ENCODE data around the gene LIMD2.

DNA sequence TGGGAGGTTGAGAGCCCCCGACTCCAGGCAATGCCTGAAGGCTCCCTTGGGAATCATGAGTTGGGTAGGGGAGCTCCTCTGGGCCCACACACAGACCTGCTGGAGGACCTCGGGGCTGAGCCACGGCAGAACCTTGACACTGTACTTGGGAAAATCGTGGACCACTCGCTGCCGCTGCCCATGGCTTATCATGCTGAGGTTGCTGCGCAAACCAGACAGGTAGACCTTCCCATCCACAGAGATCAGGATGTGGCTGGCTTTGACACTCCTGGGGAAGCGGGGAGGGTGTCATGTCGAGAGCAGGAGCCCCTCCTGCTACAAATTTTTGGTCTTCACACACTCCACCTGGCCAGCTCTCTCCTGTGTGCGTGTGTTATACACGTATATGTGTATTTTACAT, 7.2 kb upstream of the LIMD2 start:
- TF ChIP-seq, protein P1, sequence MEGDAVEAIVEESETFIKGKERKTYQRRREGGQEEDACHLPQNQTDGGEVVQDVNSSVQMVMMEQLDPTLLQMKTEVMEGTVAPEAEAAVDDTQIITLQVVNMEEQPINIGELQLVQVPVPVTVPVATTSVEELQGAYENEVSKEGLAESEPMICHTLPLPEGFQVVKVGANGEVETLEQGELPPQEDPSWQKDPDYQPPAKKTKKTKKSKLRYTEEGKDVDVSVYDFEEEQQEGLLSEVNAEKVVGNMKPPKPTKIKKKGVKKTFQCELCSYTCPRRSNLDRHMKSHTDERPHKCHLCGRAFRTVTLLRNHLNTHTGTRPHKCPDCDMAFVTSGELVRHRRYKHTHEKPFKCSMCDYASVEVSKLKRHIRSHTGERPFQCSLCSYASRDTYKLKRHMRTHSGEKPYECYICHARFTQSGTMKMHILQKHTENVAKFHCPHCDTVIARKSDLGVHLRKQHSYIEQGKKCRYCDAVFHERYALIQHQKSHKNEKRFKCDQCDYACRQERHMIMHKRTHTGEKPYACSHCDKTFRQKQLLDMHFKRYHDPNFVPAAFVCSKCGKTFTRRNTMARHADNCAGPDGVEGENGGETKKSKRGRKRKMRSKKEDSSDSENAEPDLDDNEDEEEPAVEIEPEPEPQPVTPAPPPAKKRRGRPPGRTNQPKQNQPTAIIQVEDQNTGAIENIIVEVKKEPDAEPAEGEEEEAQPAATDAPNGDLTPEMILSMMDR (conservative IDR thresholded peaks at IDR 0.05; ENCODE audit: low read depth, low read length), result no peak
- TF ChIP-seq EZH2 (IDR thresholded peaks at IDR 0.05; ENCODE audit: borderline replicate concordance, low read depth, low read length, poor library complexity, severe bottlenecking), result no peak

Data from A673 (cell line).